Superior temporal gyrus (tissue), 1 donor: ENCODE measurements around the gene HECTD1.
"Not testable (repeated sequence)": the region's sequence is repeated elsewhere in the genome, so short reads cannot be mapped to it uniquely, and the experiment has no call there.

Source experiments
- DNase-seq: peaks from one replicate; pipeline ENCODE4 v3.0.0-alpha.2; 2016; ENCODE audit errors: extremely low spot score

HECTD1 gene

DNA sequence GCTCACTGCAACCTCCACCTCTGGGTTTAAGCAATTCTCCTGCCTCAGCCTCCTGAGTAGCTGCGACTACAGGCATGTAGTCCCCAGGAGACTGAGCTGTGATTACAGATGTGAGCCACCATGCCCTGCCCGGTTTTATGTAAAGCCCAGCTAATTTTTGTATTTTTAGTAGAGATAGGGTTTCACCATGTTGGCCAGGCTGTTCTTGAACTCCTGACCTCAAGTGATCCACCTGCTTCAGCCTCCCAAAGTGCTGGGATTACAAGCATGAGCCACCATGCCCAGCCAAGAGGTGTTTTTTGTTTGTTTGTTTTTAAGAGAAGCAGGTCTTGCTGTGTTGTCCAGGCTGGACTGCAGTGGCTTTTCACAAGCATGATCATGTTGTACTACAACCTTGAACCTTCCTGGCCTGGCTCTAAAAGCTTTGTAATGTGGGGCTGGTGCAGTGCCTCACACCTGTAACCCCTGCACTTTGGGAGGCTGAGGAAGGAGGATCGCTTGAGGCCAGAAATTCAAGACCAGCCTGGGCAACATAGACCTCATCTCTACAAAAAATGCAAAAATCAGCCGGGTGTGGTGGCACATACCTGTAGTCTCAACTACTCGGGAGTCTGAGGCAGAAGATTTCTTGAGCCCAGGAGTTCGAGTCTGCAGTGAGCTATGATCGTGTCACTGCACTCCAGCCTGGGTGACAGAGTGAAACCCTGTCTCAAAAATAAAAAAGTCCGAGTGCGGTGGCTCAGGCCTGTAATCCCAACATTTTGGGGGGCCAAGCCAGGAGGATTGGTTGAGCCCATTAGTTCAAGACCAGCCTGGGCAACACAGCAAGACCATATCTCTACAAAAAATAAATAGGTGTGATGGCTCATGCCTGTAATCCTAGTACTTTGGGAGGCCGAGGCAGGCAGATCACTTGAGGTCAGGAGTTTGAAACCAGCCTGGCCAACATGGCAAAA is 113.4 kb downstream of the HECTD1 start:
- DNase-seq = not testable (repeated sequence)

DNA sequence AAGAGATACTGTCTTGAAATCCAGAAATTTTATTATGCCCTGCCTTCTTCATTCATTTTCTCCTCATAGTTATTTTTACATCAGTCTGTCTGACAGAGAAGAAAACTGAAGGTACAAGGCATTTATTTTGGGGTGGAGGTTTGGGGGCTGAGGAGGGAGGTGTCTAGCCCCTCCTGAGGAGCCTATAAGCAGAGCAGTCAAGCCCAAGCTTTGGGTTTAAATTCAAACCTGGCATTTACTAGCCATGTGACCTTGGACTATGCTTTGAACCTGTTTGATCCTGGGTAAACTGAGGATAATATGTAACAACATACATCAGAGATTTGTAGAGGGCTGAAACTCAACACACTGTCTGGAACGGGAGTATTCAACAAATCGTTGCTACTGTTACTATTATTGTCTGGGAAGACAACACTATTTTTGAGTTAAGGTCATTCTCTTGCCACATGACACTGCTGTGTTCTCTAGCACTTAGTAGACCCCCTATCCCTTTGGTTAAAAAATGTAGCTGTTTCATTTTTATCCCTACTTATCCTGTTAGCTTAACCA is 115.4 kb downstream of the HECTD1 start:
- DNase-seq = no peak

DNA sequence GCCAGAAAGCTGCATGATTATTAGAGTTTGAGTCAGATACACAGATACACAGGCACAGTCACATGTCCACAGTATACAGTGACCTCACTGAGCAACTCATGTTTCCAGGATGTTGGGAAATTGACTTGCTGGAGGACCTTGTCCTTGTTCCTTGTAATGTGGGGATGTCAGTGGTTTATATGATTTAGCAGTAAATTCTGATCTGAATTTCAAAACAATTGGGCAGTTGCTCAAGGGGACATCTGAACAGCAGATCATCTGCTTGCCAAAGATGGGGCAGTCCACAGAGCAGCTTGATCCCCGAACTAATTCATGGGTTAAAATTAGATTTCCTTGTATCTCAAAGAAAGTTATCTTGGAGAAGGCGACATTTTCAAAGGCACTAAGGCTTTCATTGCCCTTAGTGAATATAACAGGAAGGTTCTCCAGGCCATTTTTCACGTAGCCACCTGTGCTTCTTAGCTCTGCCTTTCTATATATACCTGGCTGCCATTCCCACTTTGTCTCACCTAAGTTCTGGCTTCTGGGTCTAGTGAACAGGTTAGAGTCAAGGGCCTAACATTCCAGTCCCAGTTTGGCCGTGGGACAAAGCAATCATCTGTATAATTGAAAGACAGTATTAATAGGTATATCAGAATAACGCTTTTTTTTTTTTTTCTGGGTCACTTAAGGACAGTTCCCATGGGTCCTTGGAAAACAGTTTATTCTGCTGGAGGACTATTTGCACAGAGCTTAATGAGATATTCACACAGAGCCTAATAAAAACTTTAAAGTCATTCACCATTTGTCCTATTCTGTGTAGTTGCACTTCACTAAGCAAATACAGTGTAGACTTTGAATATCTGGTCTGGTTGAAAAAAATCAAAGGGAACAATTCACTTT is 116.5 kb downstream of the HECTD1 start:
- DNase-seq = no peak

DNA sequence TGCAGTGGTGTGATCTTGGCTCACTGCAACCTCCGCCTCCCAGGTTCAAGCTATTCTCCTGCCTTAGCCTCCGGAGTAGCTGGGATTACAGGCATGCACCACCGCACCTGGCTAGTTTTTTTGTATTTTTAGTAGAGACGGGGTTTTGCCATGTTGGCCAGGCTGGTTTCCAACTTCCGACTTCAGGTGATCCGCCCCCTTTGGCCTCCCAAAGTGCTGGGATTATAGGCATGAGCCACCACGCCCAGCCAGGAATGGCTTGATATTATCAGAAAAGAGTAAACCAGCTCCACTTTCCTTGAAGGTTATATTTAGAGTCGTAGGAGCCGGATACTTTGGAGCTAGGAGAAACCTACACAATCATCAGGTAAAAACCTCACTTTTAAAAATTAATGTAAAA is 121.1 kb downstream of the HECTD1 start:
- not testable (repeated sequence) for DNase-seq

DNA sequence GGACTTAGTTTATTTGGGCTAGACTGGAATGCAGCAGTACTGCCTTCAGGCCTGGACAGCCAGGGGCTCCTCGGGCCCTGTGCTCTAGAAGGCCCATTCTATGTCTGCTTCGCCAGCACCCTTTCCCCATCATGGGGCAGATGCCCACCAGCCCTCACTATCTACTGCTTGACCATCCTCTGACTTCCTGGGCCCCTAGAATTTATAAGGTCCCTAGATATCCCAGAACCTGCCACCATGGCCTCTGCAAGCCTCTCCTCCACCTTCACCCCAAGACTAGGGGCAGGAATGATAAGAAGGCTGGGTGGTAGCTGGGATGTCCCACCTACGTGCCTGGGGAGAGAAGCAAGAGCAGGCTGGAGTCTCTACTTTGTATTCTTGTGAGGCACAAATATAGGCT is 122.6 kb downstream of the HECTD1 start:
- DNase-seq = no peak

DNA sequence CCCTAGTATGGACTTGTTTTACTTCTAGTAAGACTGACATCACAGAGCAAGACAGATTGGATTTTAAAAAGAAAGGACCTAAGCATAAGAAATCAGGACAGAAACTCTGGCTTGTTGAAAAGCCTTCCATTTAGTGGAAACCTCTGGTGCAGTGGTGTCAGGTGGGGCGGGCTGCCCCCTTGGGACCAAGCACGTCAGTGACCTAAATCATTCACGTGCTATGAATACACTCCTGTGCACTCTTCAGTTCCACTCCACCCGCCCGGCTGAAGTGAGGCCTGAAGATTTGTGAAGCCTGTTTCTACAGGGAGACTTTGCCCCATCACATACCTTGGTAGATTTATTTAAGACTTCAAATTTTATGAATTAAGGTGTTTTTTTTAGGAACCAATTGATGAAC is 123.2 kb downstream of the HECTD1 start:
- no peak for DNase-seq

DNA sequence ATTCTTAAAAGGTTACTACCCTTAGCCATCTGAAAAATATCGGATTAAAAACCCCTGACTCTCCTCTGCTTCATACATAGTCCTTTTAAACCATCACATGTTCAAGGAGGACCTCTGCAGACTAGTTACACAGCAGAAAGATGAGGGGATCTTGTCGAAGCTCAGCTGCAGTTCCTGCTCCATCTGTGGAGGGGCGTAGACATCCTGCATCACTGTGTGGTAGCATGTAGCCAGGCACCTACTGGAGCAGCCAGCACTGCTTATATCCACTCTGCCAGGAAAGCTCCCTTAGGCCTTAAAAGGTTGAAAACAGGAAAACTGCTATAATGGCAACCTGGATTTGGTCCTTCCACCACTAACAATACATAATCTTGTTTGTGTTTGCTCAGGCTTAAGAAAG is 123.8 kb downstream of the HECTD1 start:
- DNase-seq = no peak

DNA sequence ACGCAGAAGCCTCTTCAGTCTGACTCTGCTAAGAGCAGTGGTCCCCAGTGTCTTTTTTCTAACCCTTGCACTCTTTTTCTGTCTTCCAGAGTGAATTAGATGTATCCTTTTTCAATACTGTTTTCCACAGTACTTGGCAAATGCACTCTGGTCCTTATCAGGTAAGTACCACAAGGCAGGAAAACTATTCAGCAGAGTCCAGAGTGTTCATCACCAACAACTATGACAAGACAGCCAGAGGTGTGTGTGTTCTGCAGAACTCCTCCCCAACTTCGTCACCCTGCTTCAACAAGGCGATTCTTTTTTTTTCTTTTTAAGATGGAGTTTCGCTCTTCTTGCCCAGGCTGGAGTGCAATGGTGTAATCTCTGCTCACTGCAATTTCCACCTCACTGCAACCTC is 127.1 kb downstream of the HECTD1 start:
- no peak for DNase-seq

DNA sequence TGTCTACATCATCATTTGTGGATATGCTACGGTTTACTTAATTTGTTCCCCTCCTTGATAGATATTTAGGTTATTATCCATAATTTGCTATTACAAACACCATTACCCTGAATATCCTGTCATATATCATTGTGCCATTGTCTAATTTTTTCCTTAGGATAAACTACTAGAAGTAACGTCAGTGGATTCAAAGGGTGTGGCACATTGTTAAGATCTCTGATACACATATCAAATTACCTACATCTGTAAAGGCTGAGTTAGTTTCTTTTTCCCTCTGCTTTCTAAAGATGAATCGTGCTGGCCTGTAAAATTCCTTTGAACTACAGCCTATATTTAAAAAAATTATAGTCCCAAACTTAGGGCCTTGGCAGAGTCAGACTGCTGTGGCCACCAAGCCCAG is 127.5 kb downstream of the HECTD1 start:
- no peak for DNase-seq

DNA sequence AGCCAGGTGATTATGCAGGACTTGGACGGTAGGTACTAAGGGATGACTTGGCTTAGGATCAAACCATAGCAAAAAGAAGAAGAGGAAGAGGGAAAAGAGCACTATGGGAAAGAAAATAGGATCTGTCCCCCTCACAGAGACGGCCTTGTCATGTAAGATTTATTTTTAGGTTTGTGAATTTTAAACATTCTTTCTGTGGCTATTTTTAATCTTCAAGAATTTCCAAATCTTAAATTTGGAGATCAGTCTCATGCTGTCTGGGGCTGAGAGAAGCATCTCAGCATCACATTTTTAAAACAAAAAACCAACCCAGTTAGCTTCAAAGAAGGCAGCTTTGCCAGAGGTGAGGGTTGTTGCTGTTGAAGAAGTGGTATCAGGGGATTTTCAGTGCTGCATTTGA is 128.8 kb downstream of the HECTD1 start:
- DNase-seq = no peak

DNA sequence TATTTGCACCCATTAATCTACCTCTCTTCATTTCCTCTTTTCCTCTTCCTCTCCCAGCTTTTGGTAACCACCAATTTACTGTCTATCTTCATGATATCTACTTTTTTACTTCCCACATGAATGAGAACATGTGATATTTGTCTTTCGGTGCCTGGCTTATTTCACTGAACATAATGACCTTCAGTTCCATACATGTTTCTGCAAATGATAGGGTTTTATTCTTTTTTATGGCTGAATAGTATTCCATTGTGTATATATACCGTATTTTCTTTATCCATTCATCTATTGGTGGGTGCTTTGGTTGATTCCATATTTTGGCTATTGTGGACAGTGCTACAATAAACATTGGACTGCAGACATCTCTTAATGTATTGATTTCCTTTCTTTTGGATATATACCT is 132.4 kb downstream of the HECTD1 start:
- no peak for DNase-seq

DNA sequence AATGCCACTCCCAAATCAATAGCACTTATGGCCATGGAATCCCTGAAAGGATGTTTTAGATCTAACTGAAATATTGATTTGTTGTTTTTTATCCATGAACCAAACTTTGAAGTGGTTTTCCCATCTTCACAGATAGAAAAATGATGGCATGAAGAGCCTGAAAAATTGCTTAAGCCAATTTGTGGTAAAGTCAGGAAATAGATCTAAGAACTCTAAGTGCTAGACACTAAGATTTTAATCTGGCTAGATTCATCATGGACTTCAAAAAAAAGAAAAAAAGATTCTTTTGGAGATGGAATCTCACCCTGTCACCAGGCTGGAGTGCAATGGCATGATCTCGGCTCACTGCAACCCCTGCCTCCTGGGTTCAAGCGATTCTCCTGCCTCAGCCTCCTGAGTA is 136.4 kb downstream of the HECTD1 start:
- no peak for DNase-seq

DNA sequence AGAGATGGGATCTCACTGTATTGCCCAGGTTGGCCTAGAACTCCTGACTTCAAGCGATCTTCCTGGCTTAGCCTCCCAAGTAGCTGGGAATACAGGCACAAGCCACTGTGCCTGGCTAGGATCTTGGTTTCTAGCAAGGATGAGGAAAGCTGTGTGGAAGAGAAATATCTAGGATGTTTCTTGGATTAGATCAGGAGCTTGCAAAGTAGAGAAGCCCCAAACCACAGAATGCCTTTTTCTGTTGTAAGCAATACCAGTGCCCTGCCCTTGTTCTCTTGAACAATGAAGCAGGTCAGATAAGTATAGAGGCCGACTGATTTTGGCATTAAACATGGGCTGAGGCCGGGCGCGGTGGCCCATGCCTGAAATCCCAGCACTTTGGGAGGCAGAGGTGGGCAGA is 137.2 kb downstream of the HECTD1 start:
- no peak for DNase-seq

DNA sequence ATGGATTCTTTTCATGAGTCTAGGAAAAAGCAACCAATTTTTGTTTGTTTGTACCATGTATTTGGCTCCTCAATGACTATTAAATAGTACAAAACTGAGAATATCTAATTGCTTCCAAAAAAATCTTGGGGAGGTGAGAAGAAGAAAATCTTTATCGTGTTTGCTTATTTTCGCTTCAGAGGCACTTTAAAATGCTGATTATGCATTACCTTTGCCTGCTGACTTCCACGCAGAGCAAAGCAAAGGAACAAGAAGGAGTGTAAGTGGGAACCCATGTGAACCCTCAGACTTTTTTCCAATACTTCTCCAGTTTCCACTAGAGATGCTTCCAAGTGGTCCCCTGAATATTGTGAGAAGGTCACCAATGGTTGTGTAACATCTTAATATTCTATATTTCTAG is 138.2 kb downstream of the HECTD1 start:
- DNase-seq = no peak

DNA sequence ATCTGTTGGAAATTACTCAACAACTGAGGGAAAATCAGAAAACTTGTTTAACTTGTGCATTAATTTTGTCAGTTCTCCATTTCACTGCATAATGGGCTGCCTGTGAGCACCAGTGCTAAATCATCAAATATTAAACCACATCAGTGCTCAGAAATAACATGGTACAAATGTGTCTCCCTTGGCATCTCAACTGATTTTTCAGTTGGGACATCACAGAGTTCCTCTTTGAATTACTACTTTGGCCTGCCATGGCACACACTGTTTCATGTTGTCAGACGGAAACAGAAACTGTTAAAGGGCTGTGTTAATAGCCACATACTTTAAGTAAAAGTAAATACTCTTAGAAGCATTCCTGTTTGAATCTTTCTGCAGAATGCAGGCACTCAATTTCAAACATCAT is 139.4 kb downstream of the HECTD1 start:
- no peak for DNase-seq

DNA sequence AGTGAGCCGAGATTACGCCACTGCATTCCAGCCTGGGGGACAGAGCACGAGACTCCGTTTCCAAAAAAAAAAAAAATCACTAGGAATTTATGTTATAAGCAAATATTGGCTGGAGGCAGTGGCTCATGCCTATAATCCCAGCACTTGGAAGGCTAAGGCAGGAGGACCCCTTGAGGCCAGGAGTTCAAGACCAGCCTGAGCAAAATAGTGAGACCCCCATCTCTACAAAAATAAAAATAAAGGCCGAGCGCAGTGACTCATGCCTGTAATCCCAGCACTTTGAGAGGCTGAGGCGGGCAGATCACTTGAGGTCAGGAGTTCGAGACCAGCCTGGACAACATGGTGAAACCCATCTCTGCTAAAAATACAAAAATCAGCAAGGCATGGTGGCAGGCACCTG is 144.7 kb downstream of the HECTD1 start:
- not testable (repeated sequence) for DNase-seq

DNA sequence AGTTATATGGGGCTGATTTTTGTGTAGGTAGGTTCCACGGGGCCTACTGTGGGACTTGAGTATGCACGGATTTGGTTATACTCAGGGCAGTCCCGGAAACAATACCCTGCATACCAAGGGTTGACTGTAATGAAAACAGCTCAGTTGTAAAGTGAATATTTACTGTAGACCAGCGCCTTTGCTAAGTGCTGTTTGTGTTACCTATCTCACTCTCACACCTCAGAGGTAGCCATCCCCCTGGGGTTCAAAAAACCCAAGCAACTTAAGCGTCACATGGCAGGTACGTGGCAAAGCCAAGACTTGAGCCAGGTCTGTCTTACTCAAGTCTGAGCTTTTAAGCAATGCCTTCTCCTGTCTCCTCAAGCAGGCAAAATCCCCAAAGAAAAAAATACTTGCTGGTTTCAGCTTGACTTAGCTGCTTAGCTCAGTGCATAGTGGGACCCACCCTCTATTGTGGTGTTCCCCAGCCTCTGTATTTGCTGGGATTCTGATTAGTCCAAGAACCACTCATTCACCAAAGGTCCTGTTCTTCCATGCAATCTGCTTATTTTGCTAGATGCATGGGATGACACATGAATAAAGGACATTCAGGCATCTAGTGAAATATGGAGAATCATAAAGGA is 147.2 kb downstream of the HECTD1 start:
- DNase-seq = no peak

DNA sequence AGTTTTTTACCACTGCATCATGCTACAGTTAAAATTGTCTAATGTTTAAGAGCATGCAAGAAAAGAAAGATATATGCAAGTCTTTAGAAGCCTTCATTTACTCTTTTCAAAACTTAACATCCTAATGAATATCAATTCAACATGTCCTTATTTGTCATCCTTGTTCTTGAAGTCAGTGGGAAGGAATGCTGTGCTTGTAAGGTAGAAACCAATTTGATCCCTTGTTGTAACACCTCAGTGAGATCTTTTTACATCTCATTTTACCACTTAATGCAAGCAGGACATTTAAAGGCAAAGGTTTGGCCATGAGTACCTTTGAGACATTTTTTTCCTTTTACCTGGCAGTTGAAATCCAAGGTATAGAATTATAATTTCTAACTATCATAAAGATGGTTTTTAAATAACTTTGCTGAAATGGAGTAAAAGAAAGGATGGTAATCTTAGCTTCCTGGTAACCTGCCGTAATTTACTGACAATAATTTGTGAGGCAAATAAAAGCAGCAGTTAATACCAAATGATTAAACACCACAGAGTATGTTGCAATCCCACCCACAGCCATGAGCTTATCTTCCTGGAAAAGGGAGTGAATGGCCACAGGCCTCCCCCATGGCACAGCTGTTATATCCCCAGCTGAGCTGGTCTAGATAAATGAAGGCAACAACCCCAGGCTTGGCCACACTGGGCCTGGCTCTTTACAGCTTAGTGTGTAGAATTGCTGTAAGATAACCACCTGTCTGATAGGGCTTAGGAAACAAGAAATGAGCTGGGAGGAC is 148.3 kb downstream of the HECTD1 start:
- no peak for DNase-seq

DNA sequence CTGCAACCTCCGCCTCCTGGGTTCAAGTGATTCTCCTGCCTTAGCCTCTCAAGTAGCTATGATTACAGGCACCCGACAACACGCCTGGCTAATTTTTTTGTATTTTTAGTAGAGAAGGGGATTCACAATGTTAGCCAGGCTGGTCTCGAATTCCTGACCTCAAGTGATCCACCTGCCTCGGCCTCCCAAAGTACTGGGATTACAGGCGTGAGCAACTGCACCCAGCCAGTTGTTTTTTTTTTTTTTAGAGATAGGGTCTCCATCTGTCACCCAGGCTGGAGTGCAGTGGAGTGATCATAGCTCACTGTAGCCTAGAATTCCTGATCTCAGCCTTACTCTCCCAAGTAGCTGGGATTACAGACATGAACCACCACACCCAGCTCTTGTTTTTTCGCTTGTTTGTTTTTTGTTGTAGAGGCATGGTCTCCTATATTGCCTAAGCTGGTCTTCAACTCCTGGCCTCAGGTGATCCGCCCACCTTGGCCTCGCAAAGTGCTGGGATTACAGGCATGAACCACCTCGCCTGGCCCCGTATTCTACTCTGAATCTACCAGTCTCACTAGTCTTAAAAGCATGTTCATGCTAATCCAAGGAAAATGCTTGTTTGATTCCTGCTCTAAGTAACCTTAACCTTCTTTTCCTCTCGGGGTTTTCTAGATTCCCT is 149.8 kb downstream of the HECTD1 start:
- no peak for DNase-seq

DNA sequence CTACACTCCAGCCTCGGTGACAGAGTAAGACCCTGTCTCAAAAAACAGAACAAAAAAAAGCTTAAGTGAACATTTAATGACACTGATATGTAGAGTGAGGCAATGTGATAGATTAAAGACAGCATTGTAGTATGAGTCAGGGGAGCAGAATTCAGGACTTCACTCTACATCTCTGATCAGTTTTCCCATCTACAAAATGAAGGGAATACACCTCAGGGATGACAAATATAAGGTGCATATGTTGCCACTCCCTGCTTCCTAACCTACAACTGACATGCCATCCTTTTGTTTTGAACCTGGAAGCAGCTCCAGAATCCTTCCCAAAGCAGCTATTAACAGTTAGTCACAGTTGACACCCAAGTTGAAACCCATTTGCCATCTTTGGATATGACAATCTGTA is 150.6 kb downstream of the HECTD1 start:
- no peak for DNase-seq
